Nephron progenitor cell (in vitro differentiated cells): ENCODE results near the gene HIF3A.
"Not testable (repeated sequence)": the region's sequence is repeated elsewhere in the genome, so short reads cannot be mapped to it uniquely, and the experiment has no call there.

Source experiments
- DNase-seq: peaks from one replicate; pipeline ENCODE4 v3.0.0; 2021
- H3K27ac Mint-ChIP-seq: 2 replicates; pipeline ENCODE4 v1.8.0; 2021; ENCODE audit warnings: mild to moderate bottlenecking, moderate library complexity, mixed read lengths
- H3K27me3 Mint-ChIP-seq: 2 replicates; pipeline ENCODE4 v1.8.0; 2021; ENCODE audit warnings: mild to moderate bottlenecking, low read depth, mixed read lengths; ENCODE audit not compliant: poor library complexity
- H3K36me3 Mint-ChIP-seq: 2 replicates; pipeline ENCODE4 v1.8.0; 2021; ENCODE audit warnings: low read depth, mixed read lengths
- H3K4me1 Mint-ChIP-seq: 2 replicates; pipeline ENCODE4 v1.8.0; 2021; ENCODE audit warnings: mixed read lengths
- H3K4me3 Mint-ChIP-seq: 2 replicates; pipeline ENCODE4 v1.8.0; 2021; ENCODE audit warnings: mild to moderate bottlenecking, moderate library complexity, mixed read lengths
- H3K9me3 Mint-ChIP-seq: 2 replicates; pipeline ENCODE4 v1.8.0; 2021; ENCODE audit warnings: mild to moderate bottlenecking, moderate library complexity, mixed read lengths
- TF ChIP-seq, protein P1 (sequence below): fragments of 200-600 bp; sonication (generic); IDR thresholded peaks from 2 replicates; pipeline ENCODE4 v1.5.0; 2021; ENCODE audit warnings: antibody characterized with exemption

The HIF3A gene

GRCh38 chr19:46265217-46265828 lies 31.5 kb upstream of the HIF3A start:
- no peak overlapping the region for H3K27ac Mint-ChIP-seq
- no peak overlapping the region for H3K4me3 Mint-ChIP-seq
- H3K4me1 Mint-ChIP-seq = peaks cover 7% of the 10 kb centered on the region
- DNase-seq = peak; percentile 72
- H3K36me3 Mint-ChIP-seq = no peaks in the 10 kb centered on the region
- H3K27me3 Mint-ChIP-seq = peaks cover 8% of the 10 kb centered on the region
- TF ChIP-seq, protein P1, sequence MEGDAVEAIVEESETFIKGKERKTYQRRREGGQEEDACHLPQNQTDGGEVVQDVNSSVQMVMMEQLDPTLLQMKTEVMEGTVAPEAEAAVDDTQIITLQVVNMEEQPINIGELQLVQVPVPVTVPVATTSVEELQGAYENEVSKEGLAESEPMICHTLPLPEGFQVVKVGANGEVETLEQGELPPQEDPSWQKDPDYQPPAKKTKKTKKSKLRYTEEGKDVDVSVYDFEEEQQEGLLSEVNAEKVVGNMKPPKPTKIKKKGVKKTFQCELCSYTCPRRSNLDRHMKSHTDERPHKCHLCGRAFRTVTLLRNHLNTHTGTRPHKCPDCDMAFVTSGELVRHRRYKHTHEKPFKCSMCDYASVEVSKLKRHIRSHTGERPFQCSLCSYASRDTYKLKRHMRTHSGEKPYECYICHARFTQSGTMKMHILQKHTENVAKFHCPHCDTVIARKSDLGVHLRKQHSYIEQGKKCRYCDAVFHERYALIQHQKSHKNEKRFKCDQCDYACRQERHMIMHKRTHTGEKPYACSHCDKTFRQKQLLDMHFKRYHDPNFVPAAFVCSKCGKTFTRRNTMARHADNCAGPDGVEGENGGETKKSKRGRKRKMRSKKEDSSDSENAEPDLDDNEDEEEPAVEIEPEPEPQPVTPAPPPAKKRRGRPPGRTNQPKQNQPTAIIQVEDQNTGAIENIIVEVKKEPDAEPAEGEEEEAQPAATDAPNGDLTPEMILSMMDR = peak; percentile 88
- no peaks in the 10 kb centered on the region for H3K9me3 Mint-ChIP-seq

- H3K9me3 Mint-ChIP-seq = no peaks in the 10 kb centered on the region
- H3K4me3 Mint-ChIP-seq = no peak overlapping the region
- TF ChIP-seq, protein P1 = no peak
- H3K27ac Mint-ChIP-seq = no peak overlapping the region
- H3K36me3 Mint-ChIP-seq = no peaks in the 10 kb centered on the region
- no peak for DNase-seq
- peaks cover 12% of the 10 kb centered on the region for H3K27me3 Mint-ChIP-seq
- peaks cover 16% of the 10 kb centered on the region for H3K4me1 Mint-ChIP-seq
Measured at GRCh38 chr19:46269101-46269500, 27.7 kb upstream of the HIF3A start.

DNA sequence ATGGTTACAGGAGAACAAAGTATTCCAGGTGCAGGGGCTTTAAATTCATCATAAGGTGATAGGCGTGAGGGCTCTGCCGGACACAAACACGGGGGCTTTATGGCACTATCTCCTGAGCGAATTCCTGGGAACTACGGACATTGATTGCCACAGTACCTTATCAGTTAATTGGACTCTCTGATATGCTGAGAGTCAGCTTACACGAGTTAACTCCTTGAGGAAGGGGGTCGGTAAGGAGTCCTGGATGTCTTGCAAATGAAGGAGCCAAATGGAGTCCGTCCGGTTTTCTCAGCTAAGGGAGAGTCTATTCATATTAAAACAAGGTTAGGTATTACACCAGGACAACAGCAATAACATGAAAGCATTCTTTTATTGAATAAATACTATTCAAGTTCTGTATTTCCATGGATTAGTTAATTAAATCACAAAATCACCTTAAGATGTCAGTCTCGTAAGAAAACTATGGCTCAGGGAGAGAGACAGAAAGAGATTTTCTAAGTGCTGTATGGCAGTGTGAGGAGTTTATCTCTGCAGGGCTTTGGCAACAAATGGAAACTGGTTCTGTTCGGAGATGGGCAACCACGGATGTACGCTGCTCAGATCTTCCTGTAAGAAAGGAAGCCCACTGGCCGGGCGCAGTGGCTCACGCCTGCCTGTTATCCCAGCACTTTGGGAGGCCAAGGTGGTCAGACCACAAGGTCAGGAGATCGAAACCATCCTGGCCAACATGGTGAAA lies 26.2 kb upstream of the HIF3A start:
- peaks cover 12% of the 10 kb centered on the region for H3K27me3 Mint-ChIP-seq
- no peak overlapping the region for H3K27ac Mint-ChIP-seq
- no peaks in the 10 kb centered on the region for H3K36me3 Mint-ChIP-seq
- peaks cover 16% of the 10 kb centered on the region for H3K4me1 Mint-ChIP-seq
- no peaks in the 10 kb centered on the region for H3K9me3 Mint-ChIP-seq
- TF ChIP-seq, protein P1 = no peak
- DNase-seq = no peak
- peak overlapping the region; percentile 31 for H3K4me3 Mint-ChIP-seq

- DNase-seq = no peak
- TF ChIP-seq, protein P1 = no peak
- peaks cover 12% of the 10 kb centered on the region for H3K27me3 Mint-ChIP-seq
- no peak overlapping the region for H3K27ac Mint-ChIP-seq
- no peaks in the 10 kb centered on the region for H3K36me3 Mint-ChIP-seq
- H3K4me1 Mint-ChIP-seq = peaks cover 16% of the 10 kb centered on the region
- no peaks in the 10 kb centered on the region for H3K9me3 Mint-ChIP-seq
- no peak overlapping the region for H3K4me3 Mint-ChIP-seq
Measured at GRCh38 chr19:46271481-46272197, 25.2 kb upstream of the HIF3A start.

DNA sequence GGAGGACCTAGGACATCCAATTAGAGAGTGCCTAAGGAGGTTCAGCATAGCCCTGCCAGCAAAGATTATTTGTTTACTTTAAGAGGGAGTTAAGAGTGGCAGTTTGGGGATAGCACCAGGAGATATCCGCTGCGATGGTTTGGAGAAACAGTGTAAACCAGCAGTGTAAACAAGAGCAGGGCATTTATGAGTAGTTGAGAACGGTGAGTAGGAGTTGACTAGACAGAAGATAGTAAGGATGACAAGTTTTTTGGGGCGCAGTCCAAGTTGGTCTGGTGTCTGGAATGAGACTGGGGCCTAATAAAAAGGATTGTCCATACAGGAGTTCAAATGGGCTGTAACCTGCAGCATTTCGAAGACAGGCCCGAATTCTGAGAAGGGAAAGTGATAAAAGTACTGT lies 22.9 kb upstream of the HIF3A start:
- H3K9me3 Mint-ChIP-seq, H3K27ac Mint-ChIP-seq, H3K4me3 Mint-ChIP-seq, DNase-seq, H3K36me3 Mint-ChIP-seq: not testable (repeated sequence)
- Mint-ChIP-seq H3K4me1 (peaks cover 16% of the 10 kb centered on the region), H3K27me3 (peaks cover 17% of the 10 kb centered on the region)

DNA sequence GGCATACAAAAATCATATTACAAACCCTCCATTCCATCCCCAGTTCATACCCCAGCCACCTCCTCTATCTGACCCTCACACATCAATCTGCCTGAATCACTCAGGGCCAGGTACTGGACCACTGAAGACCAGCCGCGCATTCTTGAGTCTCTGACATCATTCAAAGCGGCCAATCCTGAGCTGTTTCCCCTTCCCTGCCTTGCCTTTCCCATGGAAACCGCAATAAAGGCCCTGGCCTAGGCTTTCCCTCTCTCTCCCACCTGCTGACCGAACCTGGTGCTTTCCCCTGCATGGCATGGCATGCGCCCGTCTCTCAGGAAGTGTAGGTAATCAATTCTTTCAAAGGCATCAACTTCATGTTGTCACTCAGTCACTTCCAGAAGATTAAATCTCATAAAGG lies 17.7 kb upstream of the HIF3A start:
- Mint-ChIP-seq H3K27ac (no peak overlapping the region), H3K4me3 (no peak overlapping the region), H3K27me3 (peaks cover 9% of the 10 kb centered on the region), H3K9me3 (no peaks in the 10 kb centered on the region), H3K36me3 (no peaks in the 10 kb centered on the region), H3K4me1 (no peaks in the 10 kb centered on the region)
- TF ChIP-seq, protein P1 = no peak
- DNase-seq = no peak
